Neural crest cell (in vitro differentiated cells): ENCODE results near the gene SMAD2. TPM values are rescaled to one million over a fixed set of nuclear protein-coding genes. Genes with fewer than 3 reads are reported as not detected.
"Not testable (repeated sequence)": the region's sequence is repeated elsewhere in the genome, so short reads cannot be mapped to it uniquely, and the experiment has no call there.

ENCODE experiments used
- DNase-seq: peaks from one replicate; pipeline ENCODE4 v3.0.0; 2021; ENCODE audit warnings: low read depth, mixed read lengths, low spot score
- H3K27ac Mint-ChIP-seq: one replicate; pipeline ENCODE4 v1.8.0; 2021; ENCODE audit warnings: mild to moderate bottlenecking, mixed read lengths; ENCODE audit not compliant: unreplicated experiment
- H3K27me3 Mint-ChIP-seq: 2 replicates; pipeline ENCODE4 v1.8.0; 2021; ENCODE audit warnings: low read depth, mild to moderate bottlenecking, mixed read lengths
- H3K36me3 Mint-ChIP-seq: 2 replicates; pipeline ENCODE4 v1.8.0; 2021; ENCODE audit warnings: low read depth, mild to moderate bottlenecking, mixed read lengths
- H3K4me1 Mint-ChIP-seq: 2 replicates; pipeline ENCODE4 v1.8.0; 2021; ENCODE audit warnings: mixed read lengths
- H3K4me3 Mint-ChIP-seq: one replicate; pipeline ENCODE4 v1.8.0; 2021; ENCODE audit warnings: mild to moderate bottlenecking, mixed read lengths
- H3K9me3 Mint-ChIP-seq: 2 replicates; pipeline ENCODE4 v1.8.0; 2021; ENCODE audit warnings: mixed read lengths
- CTCF ChIP-seq: fragments of 200-600 bp; sonication (generic); conservative IDR thresholded peaks from 2 replicates; pipeline ENCODE4 v1.5.0; 2021; ENCODE audit warnings: antibody characterized with exemption, mild to moderate bottlenecking
- total RNA-seq: library from RNA; stranded (reverse); gene quantifications from 2 replicates; pipeline ENCODE4 v1.2.1, GENCODE V29; 2021

Gene SMAD2
- total RNA-seq, 1 donor from 2014 or later = 117 TPM

DNA sequence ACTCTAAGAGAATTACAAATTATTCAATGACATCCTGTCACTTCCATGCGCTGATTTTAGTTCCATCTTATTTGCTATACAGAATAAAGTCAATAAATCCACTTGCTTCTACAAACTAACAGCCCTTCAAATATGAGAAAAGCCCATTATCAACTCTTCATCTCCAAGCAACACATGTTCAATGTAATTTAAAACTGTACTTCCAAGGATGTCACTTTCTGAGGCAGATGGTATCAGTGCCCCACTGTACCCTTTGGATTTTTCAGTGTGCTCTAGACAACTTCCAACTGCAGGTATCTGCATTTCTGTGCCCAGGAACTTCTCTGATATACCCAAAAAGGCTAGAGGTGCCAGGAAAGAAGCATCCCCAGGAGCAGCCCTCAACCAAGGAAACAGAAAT is 87.6 kb downstream of the SMAD2 start:
- H3K27ac Mint-ChIP-seq = no peak overlapping the region
- peaks cover 23% of the 10 kb centered on the region for H3K36me3 Mint-ChIP-seq
- no peaks in the 10 kb centered on the region for H3K4me1 Mint-ChIP-seq
- no peaks in the 10 kb centered on the region for H3K9me3 Mint-ChIP-seq
- TF ChIP-seq CTCF = no peak
- no peaks in the 10 kb centered on the region for H3K27me3 Mint-ChIP-seq
- DNase-seq = no peak
- H3K4me3 Mint-ChIP-seq = no peak overlapping the region

GRCh38 chr18:47838396-47838795 is 92.1 kb downstream of the SMAD2 start:
- no peaks in the 10 kb centered on the region for H3K4me1 Mint-ChIP-seq
- H3K27ac Mint-ChIP-seq = no peak overlapping the region

DNA sequence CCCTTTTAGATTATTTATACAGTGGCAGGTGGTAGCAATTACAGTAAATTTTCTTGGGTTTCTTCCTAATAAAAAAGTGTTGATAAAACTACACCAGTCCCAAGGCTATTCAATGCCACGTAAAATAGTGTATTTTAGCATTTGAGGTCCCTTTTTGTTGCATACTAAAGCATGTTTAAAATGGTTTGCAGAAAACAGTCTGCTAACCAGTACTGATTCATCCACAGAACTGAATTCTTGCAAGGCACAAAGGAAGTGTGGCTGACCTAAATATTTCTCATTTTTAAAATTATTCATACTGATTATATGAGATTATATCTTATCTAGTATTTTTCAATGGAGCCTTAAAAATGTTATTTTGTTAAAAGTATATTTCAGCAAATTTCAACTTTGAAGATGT is 98.1 kb downstream of the SMAD2 start:
- Mint-ChIP-seq H3K27ac (no peak overlapping the region), H3K9me3 (peaks cover 3% of the 10 kb centered on the region), H3K36me3 (peaks cover 28% of the 10 kb centered on the region), H3K4me3 (no peak overlapping the region), H3K4me1 (no peaks in the 10 kb centered on the region), H3K27me3 (no peaks in the 10 kb centered on the region)
- TF ChIP-seq CTCF = no peak
- no peak for DNase-seq

More at GRCh38 chr18:47838396-47838795, 92.1 kb downstream of the SMAD2 start:
- H3K27me3 Mint-ChIP-seq = no peaks in the 10 kb centered on the region
- H3K9me3 Mint-ChIP-seq = no peaks in the 10 kb centered on the region
- no peak overlapping the region for H3K4me3 Mint-ChIP-seq
- no peak for DNase-seq
- peaks cover 30% of the 10 kb centered on the region for H3K36me3 Mint-ChIP-seq
- TF ChIP-seq CTCF = no peak

- H3K27ac Mint-ChIP-seq = no peak overlapping the region
- H3K27me3 Mint-ChIP-seq = no peaks in the 10 kb centered on the region
- H3K9me3 Mint-ChIP-seq = peaks cover 3% of the 10 kb centered on the region
- DNase-seq = no peak
- no peak overlapping the region for H3K4me3 Mint-ChIP-seq
- peaks cover 31% of the 10 kb centered on the region for H3K36me3 Mint-ChIP-seq
- peaks cover under 1% of the 10 kb centered on the region for H3K4me1 Mint-ChIP-seq
- TF ChIP-seq CTCF = no peak
Measured at GRCh38 chr18:47831351-47831750, 99.1 kb downstream of the SMAD2 start.

DNA sequence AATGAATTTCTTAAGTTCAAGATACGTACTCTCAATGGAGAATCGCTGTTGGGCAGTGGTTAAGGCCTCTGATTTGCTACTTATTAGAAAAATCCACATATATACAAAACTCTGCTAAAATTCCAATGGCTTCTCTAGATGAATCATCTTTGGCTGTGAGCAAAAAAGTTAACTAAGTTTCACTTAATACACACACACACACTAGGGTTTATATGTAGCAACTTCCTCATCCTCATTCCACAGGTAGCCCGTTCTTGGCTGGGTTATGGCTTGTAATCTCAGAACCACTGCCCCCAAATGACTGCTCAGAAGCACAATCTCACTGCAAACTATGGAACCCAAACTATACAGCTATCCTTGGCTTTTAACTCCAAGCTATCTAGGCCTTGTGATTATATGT is 99.7 kb downstream of the SMAD2 start:
- H3K9me3 Mint-ChIP-seq = peaks cover 3% of the 10 kb centered on the region
- peaks cover 3% of the 10 kb centered on the region for H3K4me1 Mint-ChIP-seq
- no peak overlapping the region for H3K4me3 Mint-ChIP-seq
- peaks cover 34% of the 10 kb centered on the region for H3K36me3 Mint-ChIP-seq
- no peak for DNase-seq
- H3K27me3 Mint-ChIP-seq = no peaks in the 10 kb centered on the region
- no peak overlapping the region for H3K27ac Mint-ChIP-seq
- no peak for TF ChIP-seq CTCF

GRCh38 chr18:47829831-47830230 is 100.6 kb downstream of the SMAD2 start:
- Mint-ChIP-seq H3K4me1 (peaks cover 3% of the 10 kb centered on the region), H3K4me3 (no peak overlapping the region), H3K27ac (no peak overlapping the region), H3K36me3 (peaks cover 43% of the 10 kb centered on the region), H3K9me3 (peaks cover 3% of the 10 kb centered on the region), H3K27me3 (no peaks in the 10 kb centered on the region)
- no peak for DNase-seq
- TF ChIP-seq CTCF = no peak

DNA sequence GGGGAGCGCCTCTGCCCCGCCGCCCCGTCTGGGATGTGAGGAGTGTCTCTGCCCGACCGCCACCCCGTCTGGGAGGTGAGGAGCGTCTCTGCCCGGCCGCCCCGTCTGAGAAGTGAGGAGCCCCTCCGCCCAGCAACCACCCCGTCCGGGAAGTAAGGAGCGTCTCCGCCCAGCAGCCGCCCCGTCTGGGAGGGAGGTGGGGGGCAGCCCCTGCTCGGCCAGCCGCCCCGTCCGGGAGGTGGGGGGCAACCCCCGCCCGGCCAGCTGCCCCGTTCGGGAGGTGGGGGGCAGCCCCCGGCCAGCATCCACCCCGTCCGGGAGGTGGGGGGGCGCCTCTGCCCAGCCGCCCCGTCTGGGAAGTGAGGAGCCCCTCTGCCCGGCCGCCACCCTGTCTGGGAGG is 102.4 kb downstream of the SMAD2 start:
- DNase-seq = not testable (repeated sequence)

More for the DNA sequence above, 102.4 kb downstream of the SMAD2 start:
- not testable (repeated sequence) for H3K4me1 Mint-ChIP-seq, H3K27me3 Mint-ChIP-seq, H3K4me3 Mint-ChIP-seq, H3K27ac Mint-ChIP-seq, H3K9me3 Mint-ChIP-seq
- H3K36me3 Mint-ChIP-seq = peaks cover 42% of the 10 kb centered on the region
